ENCODE data around the gene SLC22A14.

DNA sequence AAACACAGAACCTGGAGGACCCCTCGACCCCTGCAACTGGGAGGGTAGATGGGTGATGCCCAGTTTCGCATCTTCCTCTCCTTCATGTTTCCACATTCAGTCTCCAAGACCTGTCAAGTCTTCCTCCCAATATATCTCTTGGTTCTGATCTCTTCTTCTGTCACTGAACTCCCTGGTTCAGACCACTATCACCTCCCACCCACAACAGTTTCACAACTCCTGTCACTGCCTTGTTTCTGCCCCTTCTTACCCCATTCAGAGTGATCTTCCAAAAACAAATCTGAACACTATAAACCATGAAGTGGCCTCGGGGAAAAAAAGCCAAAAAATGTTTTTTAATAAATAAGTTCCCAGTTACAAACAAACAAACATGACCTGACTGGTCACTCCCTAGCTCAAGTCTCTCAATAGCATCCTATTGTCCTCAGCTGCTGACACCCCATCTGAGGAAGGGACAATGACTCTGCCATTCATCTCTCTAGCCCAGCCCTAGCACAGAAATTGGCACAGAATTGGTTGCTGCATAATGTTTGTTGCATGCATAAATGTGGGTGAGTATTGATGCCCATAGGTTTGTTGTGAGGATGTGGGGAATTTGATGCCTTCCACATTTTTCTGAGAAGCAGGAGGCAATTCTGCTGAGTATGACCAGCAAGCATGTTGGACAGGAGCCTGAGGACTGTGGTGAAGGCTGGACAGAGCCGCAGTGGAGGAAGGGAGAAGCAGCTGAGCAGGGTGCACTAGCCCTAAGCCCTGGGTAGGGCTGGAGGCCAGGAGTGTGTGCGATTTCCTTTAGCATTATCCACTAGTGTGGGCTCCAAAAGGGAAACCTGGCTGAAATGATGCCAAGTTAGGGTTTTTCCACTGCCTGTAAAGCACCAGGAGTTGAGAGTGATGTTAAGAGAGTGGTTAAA lies 52.3 kb downstream of the SLC22A14 start:
- TF ChIP-seq, protein P1, sequence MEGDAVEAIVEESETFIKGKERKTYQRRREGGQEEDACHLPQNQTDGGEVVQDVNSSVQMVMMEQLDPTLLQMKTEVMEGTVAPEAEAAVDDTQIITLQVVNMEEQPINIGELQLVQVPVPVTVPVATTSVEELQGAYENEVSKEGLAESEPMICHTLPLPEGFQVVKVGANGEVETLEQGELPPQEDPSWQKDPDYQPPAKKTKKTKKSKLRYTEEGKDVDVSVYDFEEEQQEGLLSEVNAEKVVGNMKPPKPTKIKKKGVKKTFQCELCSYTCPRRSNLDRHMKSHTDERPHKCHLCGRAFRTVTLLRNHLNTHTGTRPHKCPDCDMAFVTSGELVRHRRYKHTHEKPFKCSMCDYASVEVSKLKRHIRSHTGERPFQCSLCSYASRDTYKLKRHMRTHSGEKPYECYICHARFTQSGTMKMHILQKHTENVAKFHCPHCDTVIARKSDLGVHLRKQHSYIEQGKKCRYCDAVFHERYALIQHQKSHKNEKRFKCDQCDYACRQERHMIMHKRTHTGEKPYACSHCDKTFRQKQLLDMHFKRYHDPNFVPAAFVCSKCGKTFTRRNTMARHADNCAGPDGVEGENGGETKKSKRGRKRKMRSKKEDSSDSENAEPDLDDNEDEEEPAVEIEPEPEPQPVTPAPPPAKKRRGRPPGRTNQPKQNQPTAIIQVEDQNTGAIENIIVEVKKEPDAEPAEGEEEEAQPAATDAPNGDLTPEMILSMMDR (IDR thresholded peaks at IDR 0.05; ENCODE audit: extremely low read depth in 1 of 2, insufficient read depth in 1 of 2, low read depth in 1 of 2, low read length in 2 of 2): no peak
- no peak for TF ChIP-seq MYC (IDR thresholded peaks at IDR 0.05; ENCODE audit: low read depth, low read length)
- no peak for TF ChIP-seq POLR2A (IDR thresholded peaks at IDR 0.05; ENCODE audit: low read depth, low read length)
- TF ChIP-seq EZH2 (IDR thresholded peaks at IDR 0.05; ENCODE audit: borderline replicate concordance, low read depth, low read length, severe bottlenecking): no peak
- TF ChIP-seq, protein P2, sequence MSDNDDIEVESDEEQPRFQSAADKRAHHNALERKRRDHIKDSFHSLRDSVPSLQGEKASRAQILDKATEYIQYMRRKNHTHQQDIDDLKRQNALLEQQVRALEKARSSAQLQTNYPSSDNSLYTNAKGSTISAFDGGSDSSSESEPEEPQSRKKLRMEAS (IDR thresholded peaks at IDR 0.05; ENCODE audit: insufficient read depth, insufficient read length): no peak
- no peak for TF ChIP-seq GATA2 (IDR thresholded peaks at IDR 0.05; ENCODE audit: insufficient read depth, insufficient read length, low read depth, low read length)
- no peak for TF ChIP-seq JUN (IDR thresholded peaks at IDR 0.05; ENCODE audit: borderline replicate concordance, insufficient read depth, insufficient read length, low read depth)
- TF ChIP-seq POLR2AphosphoS5 (IDR thresholded peaks at IDR 0.05; ENCODE audit: insufficient read depth, low read depth, low read length): no peak

All from endothelial cell of umbilical vein (primary cell).